Astrocyte of the cerebellum (primary cell): ENCODE data around the gene THSD4.

Experiments used
- DNase-seq: peaks from one replicate; pipeline ENCODE4 v3.0.0-alpha.2; 2011; ENCODE audit warnings: low read depth
- H3K4me3 ChIP-seq: 2 replicates; pipeline ENCODE4 v1.5.1; 2011; ENCODE audit warnings: mild to moderate bottlenecking, low read depth, low read length, moderate library complexity
- CTCF ChIP-seq: IDR thresholded peaks from 2 replicates; pipeline ENCODE4 v1.5.1; 2012; ENCODE audit warnings: low read length, low read depth, moderate library complexity, mild to moderate bottlenecking; ENCODE audit errors: missing control alignments
- in situ Hi-C: cut with HindIII; loops from 2 replicates; pipeline ENCODE4 v1.10.0; 2017; ENCODE audit warnings: low sequenced_read_pairs

The THSD4 gene

GRCh38 chr15:71804695-71805470 is 689.6 kb downstream of the THSD4 start:
- no peak for DNase-seq

GRCh38 chr15:71806452-71806931 is 691.2 kb downstream of the THSD4 start:
- no peak overlapping the region for H3K4me3 ChIP-seq
- TF ChIP-seq CTCF, result no peak
- in situ Hi-C loops, result loop anchor here (5.0 kb wide), 1 partner anchor 54 kb away; no protein-coding TSS in a partner anchor
- DNase-seq, result no peak

More at GRCh38 chr15:71804695-71805470, 689.6 kb downstream of the THSD4 start:
- H3K4me3 ChIP-seq, result no peak overlapping the region
- in situ Hi-C loops, result loop anchor here (5.0 kb wide), 1 partner anchor 53 kb away; no protein-coding TSS in a partner anchor
- TF ChIP-seq CTCF, result no peak

GRCh38 chr15:71807125-71807629 is 691.9 kb downstream of the THSD4 start:
- DNase-seq, result no peak
- in situ Hi-C loops, result loop anchor here (5.0 kb wide), 1 partner anchor 55 kb away; no protein-coding TSS in a partner anchor
- no peak for TF ChIP-seq CTCF

GRCh38 chr15:71807691-71808091 is 692.4 kb downstream of the THSD4 start:
- H3K4me3 ChIP-seq, result no peak overlapping the region
- no peak for TF ChIP-seq CTCF
- in situ Hi-C loops, result loop anchor here (5.0 kb wide), 1 partner anchor 55 kb away; no protein-coding TSS in a partner anchor
- DNase-seq, result no peak

More at GRCh38 chr15:71807125-71807629, 691.9 kb downstream of the THSD4 start:
- H3K4me3 ChIP-seq, result no peak overlapping the region

GRCh38 chr15:71808311-71809020 is 693.2 kb downstream of the THSD4 start:
- TF ChIP-seq CTCF, result no peak
- H3K4me3 ChIP-seq, result no peak overlapping the region
- in situ Hi-C loops, result loop anchor here (5.0 kb wide), 1 partner anchor 56 kb away; no protein-coding TSS in a partner anchor
- DNase-seq, result no peak

- no peak overlapping the region for H3K4me3 ChIP-seq
- in situ Hi-C loops, result loop anchor here (5.0 kb wide), 1 partner anchor 57 kb away; no protein-coding TSS in a partner anchor
- no peak for DNase-seq
- TF ChIP-seq CTCF, result no peak
Observed at GRCh38 chr15:71809346-71809745, 694.1 kb downstream of the THSD4 start.
